ENCODE results near the gene ASIC1.

ASIC1 gene

GRCh38 chr12:50059440-50060119, 2.2 kb downstream of the ASIC1 start:
- Histone ChIP-seq H2AFZ (ENCODE audit: low read length) (peak overlapping the region; percentile 19; the same call in 1 of the 2 replicates), H3K79me2 (ENCODE audit: insufficient read depth, low read length) (no peaks in the 10 kb centered on the region), H3F3A (ENCODE audit: low read depth) (no peaks in the 10 kb centered on the region), H4K20me1 (ENCODE audit: insufficient read depth, low read length, poor library complexity, severe bottlenecking) (no peaks in the 10 kb centered on the region), H3K9ac (ENCODE audit: low read depth, low read length, poor library complexity, severe bottlenecking) (peak overlapping the region; percentile 29), H3K4me3 (ENCODE audit: low read length, poor library complexity, severe bottlenecking) (peak overlapping the region; percentile 72), H3K27me3 (ENCODE audit: insufficient read depth, low read length, poor library complexity, severe bottlenecking) (no peaks in the 10 kb centered on the region), H3K4me2 (ENCODE audit: low read depth, low read length, poor library complexity, severe bottlenecking) (peak overlapping the region; percentile 87), H3K9me2 (replicated peaks; ENCODE audit: low read depth, low read length) (no peaks in the 10 kb centered on the region), H3K36me3 (ENCODE audit: insufficient read depth, low read length) (no peaks in the 10 kb centered on the region), H3K4me1 (ENCODE audit: insufficient read depth, low read length, poor library complexity, severe bottlenecking) (peaks cover 68% of the 10 kb centered on the region), H3K9me3 (ENCODE audit: insufficient read depth, low read depth, low read length) (no peaks in the 10 kb centered on the region)
- TF ChIP-seq EZH2phosphoT487 (IDR thresholded peaks at IDR 0.05; ENCODE audit: borderline replicate concordance) = no peak
- TF ChIP-seq CTCF (conservative IDR thresholded peaks at IDR 0.05; ENCODE audit: low read length) = no peak

GRCh38 chr12:50060120-50060468, 2.7 kb downstream of the ASIC1 start:
- H3K9me2 ChIP-seq (replicated peaks; ENCODE audit: low read depth, low read length) = no peaks in the 10 kb centered on the region
- no peaks in the 10 kb centered on the region for H3K79me2 ChIP-seq (ENCODE audit: insufficient read depth, low read length)
- TF ChIP-seq CTCF (conservative IDR thresholded peaks at IDR 0.05; ENCODE audit: low read length) (no peak), EZH2phosphoT487 (IDR thresholded peaks at IDR 0.05; ENCODE audit: borderline replicate concordance) (no peak)
- peak overlapping the region; percentile 72 for H3K4me3 ChIP-seq (ENCODE audit: low read length, poor library complexity, severe bottlenecking)
- no peaks in the 10 kb centered on the region for H3K36me3 ChIP-seq (ENCODE audit: insufficient read depth, low read length)
- H3K4me2 ChIP-seq (ENCODE audit: low read depth, low read length, poor library complexity, severe bottlenecking) = peak overlapping the region; percentile 87
- peak overlapping the region; percentile 19; the same call in 1 of the 2 replicates for H2AFZ ChIP-seq (ENCODE audit: low read length)
- H3K27me3 ChIP-seq (ENCODE audit: insufficient read depth, low read length, poor library complexity, severe bottlenecking) = no peaks in the 10 kb centered on the region
- H3K9ac ChIP-seq (ENCODE audit: low read depth, low read length, poor library complexity, severe bottlenecking) = peak overlapping the region; percentile 47
- H3F3A ChIP-seq (ENCODE audit: low read depth) = no peaks in the 10 kb centered on the region
- no peaks in the 10 kb centered on the region for H4K20me1 ChIP-seq (ENCODE audit: insufficient read depth, low read length, poor library complexity, severe bottlenecking)
- H3K9me3 ChIP-seq (ENCODE audit: insufficient read depth, low read depth, low read length) = no peaks in the 10 kb centered on the region
- peaks cover 68% of the 10 kb centered on the region for H3K4me1 ChIP-seq (ENCODE audit: insufficient read depth, low read length, poor library complexity, severe bottlenecking)

- no peak for TF ChIP-seq EZH2phosphoT487 (IDR thresholded peaks at IDR 0.05; ENCODE audit: borderline replicate concordance)
- no peak for TF ChIP-seq CTCF (conservative IDR thresholded peaks at IDR 0.05; ENCODE audit: low read length)
- H3K27me3 ChIP-seq (ENCODE audit: insufficient read depth, low read length, poor library complexity, severe bottlenecking) = no peaks in the 10 kb centered on the region
- no peaks in the 10 kb centered on the region for H3K9me2 ChIP-seq (replicated peaks; ENCODE audit: low read depth, low read length)
- H3K9me3 ChIP-seq (ENCODE audit: insufficient read depth, low read depth, low read length) = no peaks in the 10 kb centered on the region
- no peak overlapping the region for H3K4me3 ChIP-seq (ENCODE audit: low read length, poor library complexity, severe bottlenecking)
- H3K4me1 ChIP-seq (ENCODE audit: insufficient read depth, low read length, poor library complexity, severe bottlenecking) = peaks cover 75% of the 10 kb centered on the region
- H4K20me1 ChIP-seq (ENCODE audit: insufficient read depth, low read length, poor library complexity, severe bottlenecking) = no peaks in the 10 kb centered on the region
- no peaks in the 10 kb centered on the region for H3K36me3 ChIP-seq (ENCODE audit: insufficient read depth, low read length)
- no peaks in the 10 kb centered on the region for H3F3A ChIP-seq (ENCODE audit: low read depth)
- peak overlapping the region; percentile 47 for H3K9ac ChIP-seq (ENCODE audit: low read depth, low read length, poor library complexity, severe bottlenecking)
- no peak overlapping the region for H2AFZ ChIP-seq (ENCODE audit: low read length)
- H3K4me2 ChIP-seq (ENCODE audit: low read depth, low read length, poor library complexity, severe bottlenecking) = peak overlapping the region; percentile 87
- no peaks in the 10 kb centered on the region for H3K79me2 ChIP-seq (ENCODE audit: insufficient read depth, low read length)
Observed at GRCh38 chr12:50061171-50061570, 3.8 kb downstream of the ASIC1 start.
